Nephron progenitor cell (in vitro differentiated cells): ENCODE data around the gene TIMM22.
"Not testable (repeated sequence)": the region's sequence is repeated elsewhere in the genome, so short reads cannot be mapped to it uniquely, and the experiment has no call there.

Experiments used
- DNase-seq: peaks from one replicate; pipeline ENCODE4 v3.0.0; 2021
- H3K27ac Mint-ChIP-seq: 2 replicates; pipeline ENCODE4 v1.8.0; 2021; ENCODE audit warnings: mild to moderate bottlenecking, moderate library complexity, mixed read lengths
- H3K27me3 Mint-ChIP-seq: 2 replicates; pipeline ENCODE4 v1.8.0; 2021; ENCODE audit warnings: mild to moderate bottlenecking, low read depth, mixed read lengths; ENCODE audit not compliant: poor library complexity
- H3K36me3 Mint-ChIP-seq: 2 replicates; pipeline ENCODE4 v1.8.0; 2021; ENCODE audit warnings: low read depth, mixed read lengths
- H3K4me1 Mint-ChIP-seq: 2 replicates; pipeline ENCODE4 v1.8.0; 2021; ENCODE audit warnings: mixed read lengths
- H3K4me3 Mint-ChIP-seq: 2 replicates; pipeline ENCODE4 v1.8.0; 2021; ENCODE audit warnings: mild to moderate bottlenecking, moderate library complexity, mixed read lengths
- H3K9me3 Mint-ChIP-seq: 2 replicates; pipeline ENCODE4 v1.8.0; 2021; ENCODE audit warnings: mild to moderate bottlenecking, moderate library complexity, mixed read lengths
- TF ChIP-seq, protein P1 (sequence below): fragments of 200-600 bp; sonication (generic); IDR thresholded peaks from 2 replicates; pipeline ENCODE4 v1.5.0; 2021; ENCODE audit warnings: antibody characterized with exemption

TIMM22 gene

DNA sequence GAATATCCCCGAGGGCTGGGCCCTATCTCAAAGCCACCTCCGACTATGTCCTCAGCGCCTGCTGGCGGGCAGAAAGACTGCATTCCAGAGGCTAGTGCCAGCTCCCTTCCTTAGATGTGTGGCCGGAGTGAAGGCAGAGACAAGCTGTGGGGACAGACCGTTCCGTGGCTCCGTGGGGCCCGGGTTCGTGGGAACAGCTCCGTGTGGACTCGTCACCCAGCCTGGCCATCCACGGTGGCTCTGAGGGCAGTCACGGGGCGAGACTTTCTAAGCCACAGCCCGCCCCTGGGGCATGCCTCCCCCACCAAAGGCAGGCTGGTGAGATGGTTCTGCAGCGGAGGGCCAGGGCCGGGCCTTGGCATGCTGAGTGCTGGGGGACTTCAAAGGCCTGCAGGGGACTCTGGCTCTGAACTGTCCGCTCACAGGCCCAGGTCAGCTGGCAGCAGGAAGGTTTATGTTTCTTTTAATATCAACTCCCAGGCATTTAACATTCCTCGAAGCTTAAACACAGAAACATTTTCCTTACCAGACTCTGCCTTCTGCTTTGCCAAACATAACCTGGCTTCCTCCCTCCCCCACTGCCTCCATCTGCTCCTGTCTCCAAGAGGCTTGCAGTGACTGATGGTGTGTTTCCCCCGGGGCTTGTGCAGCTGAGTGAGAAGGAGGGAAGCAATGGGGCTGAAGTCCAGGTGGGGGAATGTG, 50.4 kb downstream of the TIMM22 start:
- Mint-ChIP-seq H3K27me3 (peaks cover 6% of the 10 kb centered on the region), H3K4me1 (peaks cover 50% of the 10 kb centered on the region), H3K27ac (peak overlapping the region; percentile 79), H3K9me3 (no peaks in the 10 kb centered on the region), H3K36me3 (peaks cover 36% of the 10 kb centered on the region), H3K4me3 (no peak overlapping the region)
- no peak for DNase-seq
- TF ChIP-seq, protein P1, sequence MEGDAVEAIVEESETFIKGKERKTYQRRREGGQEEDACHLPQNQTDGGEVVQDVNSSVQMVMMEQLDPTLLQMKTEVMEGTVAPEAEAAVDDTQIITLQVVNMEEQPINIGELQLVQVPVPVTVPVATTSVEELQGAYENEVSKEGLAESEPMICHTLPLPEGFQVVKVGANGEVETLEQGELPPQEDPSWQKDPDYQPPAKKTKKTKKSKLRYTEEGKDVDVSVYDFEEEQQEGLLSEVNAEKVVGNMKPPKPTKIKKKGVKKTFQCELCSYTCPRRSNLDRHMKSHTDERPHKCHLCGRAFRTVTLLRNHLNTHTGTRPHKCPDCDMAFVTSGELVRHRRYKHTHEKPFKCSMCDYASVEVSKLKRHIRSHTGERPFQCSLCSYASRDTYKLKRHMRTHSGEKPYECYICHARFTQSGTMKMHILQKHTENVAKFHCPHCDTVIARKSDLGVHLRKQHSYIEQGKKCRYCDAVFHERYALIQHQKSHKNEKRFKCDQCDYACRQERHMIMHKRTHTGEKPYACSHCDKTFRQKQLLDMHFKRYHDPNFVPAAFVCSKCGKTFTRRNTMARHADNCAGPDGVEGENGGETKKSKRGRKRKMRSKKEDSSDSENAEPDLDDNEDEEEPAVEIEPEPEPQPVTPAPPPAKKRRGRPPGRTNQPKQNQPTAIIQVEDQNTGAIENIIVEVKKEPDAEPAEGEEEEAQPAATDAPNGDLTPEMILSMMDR: no peak

DNA sequence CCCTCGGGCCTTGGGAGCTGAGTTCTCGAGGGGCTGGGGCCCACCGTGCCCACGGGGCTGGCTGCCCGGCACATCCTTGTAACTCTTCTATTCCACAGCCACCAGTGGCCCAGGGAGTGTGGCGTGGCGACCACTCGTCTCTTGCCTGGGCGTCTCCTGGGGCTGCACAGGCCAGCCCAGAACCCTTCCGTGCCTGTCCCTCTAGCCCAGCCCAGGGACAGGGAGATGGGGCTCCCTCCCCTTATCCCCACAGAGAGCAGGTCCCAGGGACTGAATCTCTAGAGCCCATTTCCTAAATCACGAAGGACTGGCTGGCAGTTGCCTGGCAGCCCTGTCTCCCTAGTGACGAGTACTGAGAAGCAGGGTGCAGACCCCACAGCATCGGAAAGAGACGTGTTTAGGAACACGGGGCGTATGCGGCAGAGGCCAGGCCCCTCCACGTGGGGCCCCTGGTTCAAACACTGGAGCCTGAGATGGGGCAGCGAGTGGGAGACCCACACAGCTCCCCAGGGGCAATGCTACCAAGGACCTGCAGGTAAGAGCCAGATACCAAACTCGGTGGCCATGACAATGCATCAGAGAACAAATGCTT, 51.0 kb downstream of the TIMM22 start:
- H3K4me3 Mint-ChIP-seq: no peak overlapping the region
- DNase-seq: no peak
- TF ChIP-seq, protein P1: no peak

DNA sequence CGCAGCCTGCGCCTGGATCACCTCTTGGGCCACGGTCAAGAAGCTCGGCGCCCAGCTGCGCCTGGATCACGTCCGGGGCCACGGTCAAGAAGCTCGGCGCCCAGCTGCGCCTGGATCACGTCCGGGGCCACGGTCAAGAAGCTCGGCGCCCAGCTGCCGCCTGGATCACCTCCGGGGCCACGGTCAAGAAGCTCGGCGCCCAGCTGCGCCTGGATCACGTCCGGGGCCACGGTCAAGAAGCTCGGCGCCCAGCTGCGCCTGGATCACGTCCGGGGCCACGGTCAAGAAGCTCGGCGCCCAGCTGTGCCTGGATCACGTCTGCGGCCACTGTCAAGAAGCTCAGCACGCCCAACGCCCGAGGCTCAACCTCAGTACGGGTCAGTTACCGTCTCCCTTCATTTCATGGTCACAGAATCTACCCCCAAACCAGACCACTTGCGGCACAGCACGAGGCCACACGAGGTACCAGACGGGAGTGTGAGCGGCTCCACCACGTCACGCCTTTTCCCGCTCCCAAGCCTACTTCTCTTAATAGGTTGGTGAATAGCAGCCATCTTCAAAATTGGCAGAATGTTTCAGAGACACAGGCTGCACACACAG, 51.7 kb downstream of the TIMM22 start:
- not testable (repeated sequence) for H3K9me3 Mint-ChIP-seq, H3K27me3 Mint-ChIP-seq, DNase-seq, H3K4me3 Mint-ChIP-seq
- Mint-ChIP-seq H3K27ac (peak overlapping the region; percentile 78), H3K4me1 (peaks cover 40% of the 10 kb centered on the region), H3K36me3 (peaks cover 33% of the 10 kb centered on the region)

More for the DNA sequence above, 51.0 kb downstream of the TIMM22 start:
- Mint-ChIP-seq H3K27me3 (peaks cover 6% of the 10 kb centered on the region), H3K36me3 (peaks cover 29% of the 10 kb centered on the region), H3K27ac (peak overlapping the region; percentile 79), H3K9me3 (no peaks in the 10 kb centered on the region), H3K4me1 (peaks cover 44% of the 10 kb centered on the region)

DNA sequence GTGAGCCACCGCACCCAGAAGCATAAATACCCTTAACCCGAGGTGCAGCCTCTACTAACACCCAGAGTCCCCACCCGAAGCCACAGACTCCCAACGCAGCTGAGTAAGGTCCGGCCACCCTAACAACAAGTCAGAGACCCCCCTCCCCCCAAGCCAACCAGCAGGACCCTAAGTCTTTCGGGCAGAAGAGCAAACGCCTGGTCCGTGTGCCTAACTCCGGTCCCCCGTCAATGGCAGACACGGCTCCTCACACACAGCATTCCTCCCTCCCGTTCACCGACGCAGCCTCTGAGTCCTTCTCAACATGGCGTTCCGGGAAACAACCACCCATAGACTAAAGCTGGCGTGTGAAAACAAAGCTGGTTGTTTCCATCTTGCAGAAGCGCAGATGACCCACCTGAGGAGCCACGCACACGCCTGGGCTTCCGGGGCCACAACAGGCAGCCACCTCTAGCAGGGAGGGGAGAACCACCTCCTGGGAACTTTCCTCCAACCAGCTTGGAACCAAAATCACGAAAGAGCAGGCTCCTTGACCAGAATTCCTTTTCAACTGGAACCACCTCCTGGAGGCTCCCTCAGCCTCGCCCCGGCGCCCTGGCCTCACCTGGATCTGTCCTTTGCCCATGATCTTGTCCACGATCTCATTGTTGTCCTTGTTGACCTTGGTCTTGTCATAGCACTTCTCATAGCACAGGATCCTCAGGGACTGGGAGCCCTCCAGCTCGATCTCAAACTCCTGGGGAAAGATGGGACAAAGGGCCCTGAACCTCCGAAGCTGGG, 52.7 kb downstream of the TIMM22 start:
- Mint-ChIP-seq H3K36me3 (peaks cover 41% of the 10 kb centered on the region), H3K9me3 (no peaks in the 10 kb centered on the region), H3K4me1 (peaks cover 30% of the 10 kb centered on the region), H3K27ac (no peak overlapping the region), H3K4me3 (no peak overlapping the region), H3K27me3 (peaks cover 4% of the 10 kb centered on the region)
- TF ChIP-seq, protein P1: no peak
- no peak for DNase-seq

DNA sequence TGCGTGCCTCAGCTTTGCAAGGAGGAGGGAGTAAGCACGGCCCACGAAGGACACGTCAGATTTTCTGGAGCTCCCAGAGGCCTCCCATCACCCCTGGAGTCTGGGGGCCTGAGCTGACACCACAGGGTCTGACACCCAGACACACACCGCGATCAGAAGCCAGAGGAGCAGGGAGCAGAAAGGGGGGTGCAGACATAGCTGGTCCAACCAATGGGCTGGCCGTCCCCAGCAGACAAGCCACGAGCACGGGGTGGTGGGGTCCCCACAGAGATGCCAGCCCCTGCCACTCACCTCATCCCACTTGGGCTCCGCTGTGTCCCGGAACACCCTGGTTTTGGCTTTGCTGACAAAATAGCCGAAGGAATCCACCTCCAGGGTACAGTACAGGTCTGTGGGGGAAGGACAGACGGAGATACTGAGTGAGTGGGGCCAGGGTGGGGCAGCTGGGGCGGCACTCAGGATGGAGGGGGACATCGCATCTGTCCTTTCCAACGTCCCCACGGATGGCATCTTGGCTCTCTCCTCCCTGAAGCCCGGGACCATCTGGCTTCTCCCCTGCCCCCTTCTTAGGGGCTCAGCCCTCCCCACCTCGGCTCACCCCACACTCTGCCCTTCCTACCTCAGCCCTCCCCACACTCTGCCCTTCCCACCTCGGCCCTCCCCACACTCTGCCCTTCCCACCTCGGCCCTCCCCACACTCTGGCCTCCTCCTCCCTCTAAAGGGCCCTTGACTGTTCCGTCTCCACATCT, 53.5 kb downstream of the TIMM22 start:
- Mint-ChIP-seq H3K9me3 (no peaks in the 10 kb centered on the region), H3K27ac (peak overlapping the region; percentile 61), H3K4me1 (peaks cover 22% of the 10 kb centered on the region), H3K4me3 (no peak overlapping the region), H3K36me3 (peaks cover 33% of the 10 kb centered on the region), H3K27me3 (peaks cover 3% of the 10 kb centered on the region)
- TF ChIP-seq, protein P1: no peak
- no peak for DNase-seq
